NCI-H146 treated with DMSO at 0.1 percent for 48 hours (cell line): ENCODE measurements around the gene OAF.
"Not testable (repeated sequence)": the region's sequence is repeated elsewhere in the genome, so short reads cannot be mapped to it uniquely, and the experiment has no call there.

ENCODE experiments used
- DNase-seq: peaks from one replicate; lab custom pipeline; 2025; ENCODE audit not compliant: unreplicated experiment; lab: John Stamatoyannopoulos, UW

OAF gene

DNA sequence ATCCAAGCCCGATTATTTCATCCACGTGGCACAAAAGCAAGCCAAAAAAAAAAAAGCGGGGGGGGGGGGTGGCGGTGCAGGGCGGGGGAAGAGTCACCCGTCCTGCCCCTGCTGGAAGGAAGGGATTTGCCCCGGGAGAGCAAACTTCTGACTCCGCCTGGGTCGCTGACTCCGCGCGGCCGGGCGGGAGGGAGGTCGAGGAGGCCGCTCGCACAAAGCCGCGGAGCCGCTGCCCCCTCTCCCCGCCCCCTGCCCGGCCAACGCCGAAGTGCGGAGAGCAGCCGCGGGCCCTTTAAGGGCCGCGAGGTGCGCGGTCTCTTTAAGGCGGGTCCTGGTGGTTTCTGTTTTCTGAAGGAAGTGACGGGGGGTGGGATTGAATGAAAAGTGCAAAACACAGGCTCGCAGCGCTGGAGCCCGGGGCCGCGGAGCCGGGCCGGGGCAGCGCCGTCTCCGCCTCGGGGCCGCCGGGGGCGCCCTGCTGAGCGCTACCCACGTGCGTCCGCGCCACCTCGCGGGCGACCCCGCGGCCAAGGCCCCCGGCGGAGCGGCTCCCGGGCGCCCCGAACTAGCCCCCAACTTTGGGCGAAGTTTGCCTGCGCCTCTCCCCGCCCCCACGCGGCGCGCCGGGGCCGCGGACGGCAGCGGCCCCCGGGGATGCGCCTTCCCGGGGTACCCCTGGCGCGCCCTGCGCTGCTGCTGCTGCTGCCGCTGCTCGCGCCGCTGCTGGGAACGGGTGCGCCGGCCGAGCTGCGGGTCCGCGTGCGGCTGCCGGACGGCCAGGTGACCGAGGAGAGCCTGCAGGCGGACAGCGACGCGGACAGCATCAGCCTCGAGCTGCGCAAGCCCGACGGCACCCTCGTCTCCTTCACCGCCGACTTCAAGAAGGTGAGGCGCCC lies at the start of gene OAF:
Gene OAF, plus strand, starts transcription at position 407 of the 896 bp plus-strand sequence. Its CDS starts 248 bp downstream, at position 655.
- peak; percentile 35 for DNase-seq

DNA sequence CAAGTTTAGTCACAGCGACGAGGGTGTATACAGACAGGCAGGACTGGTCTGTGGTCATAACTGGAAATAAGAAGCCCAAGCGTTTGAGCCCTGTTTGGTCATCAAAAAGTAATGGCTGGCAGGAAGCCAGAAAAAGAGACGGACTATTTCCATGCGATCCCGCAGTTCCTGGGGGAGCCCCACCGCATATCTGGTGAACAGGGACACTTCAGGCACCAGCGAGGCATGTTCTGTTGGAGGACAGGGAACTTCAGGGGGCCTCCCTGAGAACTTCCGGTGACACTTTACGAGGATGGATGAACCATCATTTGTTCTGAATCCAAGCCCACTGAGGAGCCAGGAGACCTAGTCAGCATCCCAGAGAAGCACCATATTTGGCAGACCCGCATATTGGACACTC lies 43.2 kb upstream of the OAF start:
- no peak for DNase-seq

DNA sequence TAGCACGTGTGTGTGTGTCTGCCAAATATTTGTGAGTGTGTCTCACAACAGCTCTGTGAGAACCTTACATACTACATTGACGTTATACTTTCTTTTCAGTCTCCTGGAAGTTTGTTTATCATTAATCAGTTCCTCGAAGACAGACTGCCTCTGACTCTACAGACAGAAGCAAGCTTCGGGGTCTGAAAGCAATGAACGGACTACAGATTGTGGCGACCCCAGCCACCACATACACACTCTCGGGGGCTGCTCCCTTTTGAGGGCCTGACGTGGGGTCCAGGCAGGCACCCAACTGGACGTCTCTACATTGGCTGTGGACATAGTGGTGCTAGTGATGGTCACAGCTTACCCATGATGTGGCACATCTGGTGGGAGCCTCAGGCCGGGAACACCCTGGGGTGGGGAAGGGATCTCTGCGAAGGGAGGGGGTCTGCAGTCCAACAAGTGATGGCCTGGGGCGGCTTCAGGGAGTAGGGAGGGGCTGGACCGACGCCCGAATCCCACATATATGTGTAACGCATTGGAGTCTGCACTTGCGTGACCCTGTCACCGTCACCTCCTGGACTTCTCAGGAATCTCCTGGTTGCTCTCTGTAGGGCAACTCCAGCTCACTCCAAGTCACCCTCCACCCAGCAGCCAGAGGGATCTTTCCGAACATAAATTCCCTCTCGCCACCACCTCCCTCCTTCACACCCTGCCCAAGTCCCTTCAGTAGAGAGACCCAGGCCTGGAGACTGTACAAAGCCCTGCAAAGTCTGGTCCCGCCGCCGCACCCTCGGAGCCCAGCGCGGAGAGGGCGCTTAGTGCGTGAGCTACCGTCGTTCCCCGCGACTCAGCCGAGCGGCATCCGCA lies 42.5 kb upstream of the OAF start:
- no peak for DNase-seq

DNA sequence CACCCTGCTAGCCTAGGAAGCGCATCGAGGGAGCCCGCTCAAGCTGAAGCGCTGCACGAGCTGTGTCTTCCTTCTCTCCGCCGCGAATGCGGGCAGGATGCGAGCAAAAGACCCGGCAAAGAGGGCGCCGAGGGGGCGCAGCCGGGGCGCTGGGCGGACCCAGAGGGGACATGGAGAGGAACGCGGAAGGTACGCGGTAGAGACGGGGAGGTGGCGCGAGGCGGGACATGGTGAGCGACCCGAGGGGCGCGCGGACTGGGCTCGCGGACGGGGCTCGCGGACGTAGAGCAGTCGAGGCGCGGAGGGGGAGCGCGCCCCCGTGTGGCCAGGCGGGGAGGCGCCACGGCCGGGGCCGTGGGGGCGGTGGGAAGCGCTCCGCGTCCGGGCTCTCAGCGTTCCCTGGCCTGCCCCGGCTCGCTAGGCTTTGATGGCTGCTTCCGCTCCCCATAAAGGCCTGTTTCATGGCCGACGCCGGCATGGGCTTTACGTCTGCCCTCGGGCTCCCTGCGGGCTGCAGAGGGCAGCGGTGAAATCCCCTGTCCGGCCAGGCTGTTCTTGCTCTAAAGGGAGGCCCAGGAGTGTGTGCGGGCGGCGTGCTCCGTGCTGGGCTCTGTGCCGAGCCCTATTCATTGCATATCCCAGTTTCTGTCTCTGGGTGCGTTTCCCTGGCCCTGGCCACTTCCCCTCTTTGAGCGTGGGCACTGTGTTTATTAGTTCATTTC lies 41.7 kb upstream of the OAF start:
- peak; percentile 32 for DNase-seq

DNA sequence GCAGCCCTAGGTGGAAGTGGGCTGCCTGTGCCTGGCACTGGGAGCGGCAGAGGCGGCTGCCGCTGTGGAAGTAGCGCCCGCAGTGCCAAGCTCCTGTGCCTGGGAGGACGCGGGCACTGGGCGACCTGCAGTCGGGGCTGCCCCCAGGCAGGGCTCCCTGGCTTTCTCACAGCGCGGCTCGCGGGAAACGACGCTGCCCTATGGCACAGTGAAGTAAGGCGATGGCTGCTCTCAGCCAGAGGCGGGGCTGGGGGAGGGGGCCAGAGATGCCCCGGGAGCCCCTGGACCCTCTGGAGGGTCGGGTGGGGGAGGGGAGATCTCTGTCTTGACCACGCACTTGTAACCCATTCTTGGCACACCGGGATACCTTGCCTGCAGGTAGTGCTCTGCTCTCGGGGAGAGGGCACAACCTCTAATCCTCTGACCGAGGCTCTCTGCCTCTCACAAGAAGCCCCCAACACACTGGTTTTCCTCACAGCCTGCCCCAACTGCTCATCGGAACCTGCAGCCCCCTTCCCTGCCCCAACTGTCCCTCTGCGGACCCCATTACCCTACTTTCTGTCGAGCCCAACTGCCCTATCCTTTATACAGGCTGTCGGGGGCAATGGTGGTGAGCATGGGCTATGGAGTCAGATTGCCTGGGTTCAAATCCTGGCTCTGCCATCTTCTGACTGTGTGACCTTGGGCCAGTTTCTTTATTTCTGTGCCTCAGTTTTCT lies 40.7 kb upstream of the OAF start:
- no peak for DNase-seq

DNA sequence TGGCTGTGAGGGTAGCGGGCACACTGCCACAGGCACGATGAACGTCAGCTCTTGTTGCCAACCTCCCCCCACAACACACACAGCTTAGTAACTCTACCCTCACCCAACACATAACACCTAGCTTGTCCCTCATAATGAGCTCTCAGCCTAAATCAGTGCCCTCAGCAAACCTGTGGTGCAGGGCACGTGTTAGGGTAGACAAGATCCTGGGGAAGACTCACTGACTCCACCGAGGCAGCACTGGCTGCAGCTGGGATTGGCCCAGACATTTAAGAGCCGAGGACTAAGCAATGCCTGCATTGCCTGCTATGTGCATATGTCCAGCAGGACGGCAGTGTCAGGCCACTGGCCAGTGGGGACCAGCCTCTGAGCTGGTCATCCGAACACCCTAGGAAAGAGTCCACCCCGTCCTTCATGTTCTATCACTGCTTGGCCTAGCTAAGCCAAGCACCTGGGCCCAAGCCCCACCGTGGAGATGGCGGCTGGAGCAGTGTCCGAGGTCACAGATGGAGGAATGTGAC lies 40.0 kb upstream of the OAF start:
- no peak for DNase-seq

DNA sequence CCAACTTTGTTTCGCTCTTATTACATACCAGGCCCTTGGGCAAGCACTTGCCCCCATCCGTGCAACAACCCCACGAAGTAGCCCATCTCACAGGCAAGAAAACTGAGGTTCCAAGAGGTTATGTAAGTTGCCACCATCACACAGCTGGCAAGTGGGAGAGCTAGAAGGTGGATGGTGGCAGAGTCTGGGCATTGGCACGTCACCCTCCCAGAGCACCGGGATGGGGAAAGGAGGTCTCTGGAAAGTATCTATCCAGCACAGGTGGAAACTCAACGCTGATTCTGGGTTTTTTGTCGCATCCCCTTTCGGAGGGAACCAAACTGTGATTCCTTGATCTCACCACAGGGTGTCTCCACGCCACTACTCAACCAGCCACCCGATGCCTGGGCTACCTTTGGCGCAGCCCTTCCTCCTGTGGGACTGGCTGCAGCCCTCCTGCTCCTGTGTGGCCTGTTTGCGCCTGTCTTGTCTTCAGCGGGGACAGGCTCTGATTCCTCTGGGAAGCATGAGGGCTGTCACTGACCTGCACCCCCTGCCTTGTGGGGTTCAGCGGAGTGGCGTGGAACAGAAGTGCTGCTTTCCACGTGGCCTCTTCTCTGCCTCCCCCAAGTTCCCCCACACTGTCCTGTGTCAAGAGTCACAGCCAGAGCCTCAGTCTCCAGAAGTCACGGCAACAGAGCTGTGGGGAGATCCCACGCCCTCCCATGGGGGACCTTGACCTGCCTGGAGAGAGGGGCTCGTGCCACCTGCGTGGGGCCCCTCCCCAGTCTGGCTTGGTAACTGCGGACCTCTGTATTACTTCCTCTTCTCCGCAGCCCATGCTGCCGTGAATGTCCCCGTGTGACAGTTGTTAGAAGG lies 38.5 kb upstream of the OAF start:
- DNase-seq: no peak

DNA sequence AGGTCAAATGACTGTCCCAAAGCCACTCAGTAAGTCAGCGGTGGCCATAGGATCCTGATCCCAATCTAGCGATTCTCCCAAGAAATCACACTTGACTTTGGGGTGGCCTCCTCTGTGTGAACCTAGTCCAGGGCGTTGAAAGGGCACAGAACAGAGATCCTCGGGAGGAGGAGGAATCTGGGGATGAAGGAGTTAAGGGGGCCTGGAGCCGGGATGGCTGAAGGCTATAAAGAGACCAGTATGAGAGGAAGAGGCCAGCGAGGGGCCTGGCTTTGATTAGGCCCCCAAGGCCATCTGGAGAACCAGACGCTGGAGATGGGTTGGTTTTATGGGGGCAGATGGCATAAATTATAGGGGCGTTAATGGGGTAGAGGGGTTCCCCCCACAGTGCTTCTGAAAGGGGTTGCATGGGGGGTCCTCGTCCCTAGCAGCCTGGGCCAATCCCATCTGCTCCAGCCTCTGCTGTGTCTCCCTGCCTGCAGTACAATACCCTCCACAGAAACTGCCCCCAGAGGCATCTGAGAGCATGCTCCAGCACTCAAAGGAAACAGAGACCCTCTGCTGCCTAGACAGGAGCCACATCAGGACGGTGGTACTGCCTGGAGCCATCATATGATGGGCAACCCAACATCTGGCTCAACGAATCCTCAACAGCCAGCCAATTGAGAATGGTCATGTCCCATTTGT lies 37.7 kb upstream of the OAF start:
- DNase-seq: no peak

DNA sequence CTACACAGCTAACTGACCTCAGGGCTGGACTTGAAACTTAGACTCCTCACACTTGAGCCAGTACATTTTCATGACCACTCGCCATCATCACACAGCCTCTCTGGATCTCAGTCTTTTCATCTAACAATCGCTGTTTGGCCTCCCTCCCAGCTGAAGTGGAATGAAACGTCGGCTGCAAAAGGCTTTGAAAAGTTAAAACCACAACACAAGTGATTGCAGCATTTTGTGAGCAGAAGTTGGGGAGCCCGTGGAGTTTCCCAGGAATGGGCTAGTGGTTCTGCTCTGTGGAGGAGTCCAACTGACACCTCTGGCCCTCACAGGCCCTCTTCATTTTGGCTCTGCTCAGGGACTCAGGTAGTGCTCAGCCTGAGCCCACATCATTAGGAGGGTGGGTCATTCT lies 37.0 kb upstream of the OAF start:
- no peak for DNase-seq

DNA sequence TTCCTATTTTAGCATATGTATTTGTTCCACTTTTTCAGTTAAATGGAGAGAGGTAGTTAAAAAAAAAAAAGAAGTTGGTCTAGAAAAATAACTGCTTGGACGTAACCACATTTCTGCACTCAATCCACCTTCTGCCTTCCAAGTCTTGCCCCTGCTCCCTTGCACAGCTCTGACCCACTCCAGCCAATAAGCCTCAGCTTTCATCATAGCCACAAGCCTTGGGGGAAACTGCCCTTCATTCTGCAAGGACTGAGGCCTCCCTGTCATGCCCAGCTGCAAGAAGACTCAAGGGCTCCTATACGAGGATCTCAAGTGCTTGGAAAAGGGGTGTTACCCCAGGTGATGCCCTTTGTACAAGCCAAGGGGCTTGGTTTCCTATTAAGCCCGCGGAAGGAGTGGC lies 36.0 kb upstream of the OAF start:
- DNase-seq: no peak

DNA sequence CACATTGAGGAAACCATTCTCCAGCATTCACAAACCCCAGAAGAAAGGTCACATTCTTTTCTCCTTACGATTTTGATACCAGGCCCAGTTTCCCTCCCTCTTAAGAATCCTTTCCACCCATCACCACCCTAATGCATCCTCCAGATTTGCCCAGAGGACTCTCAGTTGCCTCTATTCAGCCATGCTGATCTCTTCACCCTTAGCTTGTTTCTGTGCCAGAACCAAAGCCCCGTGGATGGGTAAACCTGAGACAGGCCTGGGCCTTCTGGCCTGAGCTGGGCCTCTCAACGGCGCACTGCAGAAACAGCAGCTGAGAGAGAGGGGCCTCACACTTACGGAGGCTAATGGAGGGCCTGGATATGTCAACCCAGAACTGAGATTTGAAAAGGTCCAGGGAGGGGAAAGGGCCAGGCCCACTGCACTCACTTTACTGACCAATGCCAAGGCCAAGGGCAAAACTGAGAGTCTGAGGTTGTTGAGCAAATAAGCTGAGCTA lies 32.2 kb upstream of the OAF start:
- no peak for DNase-seq

DNA sequence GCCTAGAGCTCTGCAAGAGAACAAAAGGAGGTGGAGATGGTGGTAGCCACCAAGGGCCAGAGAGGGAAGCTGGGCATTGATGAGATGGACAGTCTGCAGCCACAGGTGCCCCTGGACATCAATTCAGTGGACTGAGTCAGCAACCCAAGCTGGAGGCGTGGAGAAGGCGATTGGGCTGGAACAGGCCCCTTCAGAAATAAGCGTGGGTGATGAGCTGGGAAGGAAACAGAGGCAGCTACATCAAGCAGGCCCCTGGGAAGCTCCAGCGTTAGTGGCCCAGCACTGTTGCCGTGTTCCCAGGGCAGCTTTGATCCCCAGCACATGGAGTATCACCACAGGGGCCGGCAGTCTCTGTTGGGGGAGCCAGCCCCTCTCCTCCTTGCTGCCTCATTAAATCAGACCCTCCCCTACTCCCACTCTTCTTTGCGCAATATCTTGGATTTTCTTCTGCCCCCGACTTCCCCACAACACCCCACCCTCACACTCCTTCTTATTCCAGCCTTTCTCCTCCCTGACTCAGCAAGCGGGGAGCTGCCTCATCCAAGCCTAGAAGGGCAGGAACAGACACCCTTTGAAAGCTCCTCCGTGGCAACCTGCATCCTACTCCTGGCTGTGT lies 31.7 kb upstream of the OAF start:
- DNase-seq: no peak

DNA sequence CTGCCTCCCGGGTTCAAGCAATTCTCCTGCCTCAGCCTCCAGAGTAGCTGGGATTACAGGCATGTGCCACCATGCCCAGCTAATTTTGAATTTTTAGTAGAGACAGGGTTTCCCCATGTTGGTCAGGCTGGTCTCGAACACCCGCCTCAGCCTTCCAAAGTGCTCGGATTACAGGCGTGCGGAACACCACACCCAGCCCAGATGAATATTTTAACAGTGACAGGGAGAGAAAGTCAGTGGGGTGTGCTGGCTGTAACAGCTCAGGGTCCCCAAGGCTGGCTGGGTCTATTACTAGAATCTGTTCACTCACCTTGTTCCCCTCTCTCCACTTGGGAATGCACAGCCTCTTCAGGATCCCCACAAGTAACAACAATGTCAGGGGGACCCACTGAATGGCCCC lies 30.8 kb upstream of the OAF start:
- DNase-seq: not testable (repeated sequence)

DNA sequence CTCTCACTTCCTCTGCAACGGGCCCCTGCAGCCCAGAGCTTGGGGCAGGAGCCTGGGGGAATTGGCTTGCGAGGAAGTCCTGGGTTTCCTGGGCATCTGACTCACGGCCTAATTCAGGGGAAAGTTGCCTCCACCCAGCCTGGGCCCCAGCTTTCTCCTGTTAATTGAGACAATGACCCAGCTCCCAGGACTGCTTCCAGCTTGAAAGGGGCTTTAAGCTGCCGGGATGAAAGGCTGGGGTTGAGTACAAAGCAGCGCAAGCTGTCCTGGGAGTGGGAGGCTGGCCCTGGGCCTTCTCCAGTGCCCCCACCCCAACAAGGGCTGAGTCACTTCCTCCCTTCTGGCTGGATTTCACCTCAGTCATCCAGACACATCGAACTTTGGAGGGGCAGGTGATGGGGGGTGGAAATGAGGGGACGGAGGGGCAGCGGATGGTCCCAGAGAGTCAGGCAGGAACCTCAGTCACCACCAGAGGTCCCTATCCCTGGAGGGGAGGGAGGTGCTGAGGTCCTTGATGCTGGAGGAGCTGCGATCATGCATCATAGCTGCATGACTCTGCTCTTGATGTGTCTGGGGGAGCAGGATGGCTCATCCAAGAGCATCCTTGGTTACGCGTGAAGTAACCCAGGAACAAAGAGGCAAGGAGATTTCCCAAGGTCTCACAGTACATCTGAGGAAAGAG lies 30.1 kb upstream of the OAF start:
- no peak for DNase-seq

DNA sequence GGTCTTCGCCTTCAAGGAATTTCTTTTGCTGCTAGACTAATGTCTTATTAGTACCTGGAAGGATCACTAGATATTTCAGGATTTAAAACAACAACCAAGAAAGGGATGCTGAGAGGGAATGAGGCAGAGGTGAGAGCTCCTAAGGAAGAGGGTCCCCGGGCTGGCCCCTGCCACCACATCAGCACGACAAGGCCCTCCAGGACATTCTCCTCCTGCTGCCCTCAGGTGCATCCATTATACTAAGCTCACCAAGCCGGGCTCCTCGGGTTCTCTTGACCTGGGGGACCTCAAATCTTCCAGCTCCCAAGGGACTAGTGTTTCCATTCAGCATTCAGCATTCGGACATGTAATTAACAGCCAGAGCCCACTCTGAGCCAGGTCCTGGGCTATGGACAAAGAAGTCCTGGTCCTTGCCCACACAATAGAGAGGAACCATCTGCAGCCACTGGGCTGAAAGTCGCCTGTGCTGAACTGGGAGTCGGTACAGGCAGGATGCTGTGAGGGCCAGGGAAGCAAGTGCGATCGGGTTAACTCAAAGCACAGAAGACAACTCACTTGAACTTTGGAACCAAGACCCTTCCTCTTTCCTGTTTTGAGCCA lies 29.4 kb upstream of the OAF start:
- no peak for DNase-seq

DNA sequence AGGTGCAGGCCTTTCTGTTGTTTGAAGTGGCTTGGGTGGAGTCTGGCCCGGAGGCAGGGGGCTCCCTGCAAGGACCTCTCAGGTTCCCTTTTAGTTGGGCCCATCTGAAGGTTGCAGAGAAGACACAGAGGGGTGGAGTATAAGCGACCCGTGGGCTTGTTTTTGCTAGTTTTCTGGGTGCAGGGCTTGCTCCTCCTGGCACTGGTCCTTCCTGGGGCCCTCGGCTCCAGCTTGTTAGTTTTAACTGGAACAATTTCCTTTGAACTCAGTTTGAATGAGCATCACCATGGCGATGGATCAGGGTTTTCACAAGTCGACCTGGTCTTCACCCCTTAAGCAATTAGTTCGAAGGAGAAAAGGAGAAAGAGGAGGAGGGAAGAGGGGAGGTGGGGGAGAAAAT lies 28.5 kb upstream of the OAF start:
- no peak for DNase-seq

DNA sequence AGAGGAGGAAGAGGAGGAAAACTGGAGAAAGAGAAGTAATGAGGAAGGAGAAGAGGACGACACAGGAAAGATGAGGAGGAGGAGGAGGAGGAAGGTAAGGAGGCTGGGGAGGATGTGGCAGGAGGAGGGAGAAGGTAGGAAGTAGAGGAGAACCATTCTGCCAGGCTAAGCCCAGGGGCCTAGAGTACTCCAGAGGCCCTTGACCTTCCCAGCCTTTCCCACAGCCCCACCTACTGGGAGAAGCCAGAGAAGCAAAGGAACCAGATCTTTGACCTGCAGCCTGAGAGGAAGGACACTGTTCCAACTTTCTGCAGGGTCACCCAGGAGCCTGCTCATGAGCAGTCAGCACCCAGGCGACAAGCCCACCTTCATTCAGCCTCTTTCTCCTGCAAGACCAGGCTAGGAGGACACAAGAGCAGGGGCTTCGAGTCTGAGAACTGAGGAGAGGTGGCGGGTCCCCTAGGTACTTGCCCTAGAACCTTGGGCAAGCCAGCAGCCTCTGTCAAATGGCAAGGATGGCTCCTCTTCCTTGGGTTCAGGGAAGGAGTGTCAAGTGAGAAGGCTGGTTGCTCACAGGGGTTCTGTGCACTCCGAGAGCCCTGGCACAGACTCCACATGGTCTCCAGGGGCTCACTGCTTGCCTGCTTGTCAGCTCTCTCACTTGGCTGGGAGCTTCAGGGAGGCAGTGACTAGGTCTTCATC lies 27.9 kb upstream of the OAF start:
- DNase-seq: no peak
